HG03460 (cell line): ENCODE measurements around the gene ALOX12.
"Not testable (repeated sequence)": the region's sequence is repeated elsewhere in the genome, so short reads cannot be mapped to it uniquely, and the experiment has no call there.

ENCODE experiments used
- ATAC-seq: cut with Tn5 transposase; IDR thresholded peaks from one replicate; pipeline ENCODE4 v1.9.1; 2021; ENCODE audit not compliant: unreplicated experiment

ALOX12 gene

GRCh38 chr17:7043182-7043496 lies 47.3 kb downstream of the ALOX12 start:
- no peak for ATAC-seq

GRCh38 chr17:7043497-7044198 lies 47.8 kb downstream of the ALOX12 start, which contains the start of gene SLC16A11:
SLC16A11 (minus strand) TSS chr17:7044092; CDS start chr17:7043513, 579 bp downstream.
- no peak for ATAC-seq

- ATAC-seq = no peak
These were observed 49.8 kb downstream of the ALOX12 start for GRCh38 chr17:7045492-7046126.

- no peak for ATAC-seq
These were observed 50.4 kb downstream of the ALOX12 start for GRCh38 chr17:7046127-7046724.

- ATAC-seq = not testable (repeated sequence)
These were observed 51.0 kb downstream of the ALOX12 start for GRCh38 chr17:7046725-7047397.

GRCh38 chr17:7047566-7047965 lies 51.7 kb downstream of the ALOX12 start:
- no peak for ATAC-seq

- ATAC-seq = no peak
These were observed 53.1 kb downstream of the ALOX12 start for GRCh38 chr17:7048968-7049367.

GRCh38 chr17:7050583-7050982 lies 54.7 kb downstream of the ALOX12 start:
- not testable (repeated sequence) for ATAC-seq

- ATAC-seq = no peak
These were observed 60.5 kb downstream of the ALOX12 start for GRCh38 chr17:7056386-7056785.

- no peak for ATAC-seq
These were observed 63.1 kb downstream of the ALOX12 start for GRCh38 chr17:7058831-7059447.
